AG09309 (cell line): ENCODE measurements around the gene APOBEC3G.

Source experiments
- DNase-seq: peaks from one replicate; pipeline ENCODE4 v3.0.0-alpha.2; 2010; ENCODE audit warnings: low read depth
- H3K4me3 ChIP-seq: 2 replicates; pipeline ENCODE4 v1.5.1; 2011; ENCODE audit warnings: mild to moderate bottlenecking, low read depth, low read length, moderate library complexity; ENCODE audit not compliant: control insufficient read depth
- CTCF ChIP-seq: IDR thresholded peaks from 2 replicates; pipeline ENCODE4 v1.5.1; 2011; ENCODE audit warnings: mild to moderate bottlenecking, low read depth, low read length, inconsistent platforms; ENCODE audit not compliant: insufficient read depth, control insufficient read depth; ENCODE audit errors: missing control alignments

The APOBEC3G gene

DNA sequence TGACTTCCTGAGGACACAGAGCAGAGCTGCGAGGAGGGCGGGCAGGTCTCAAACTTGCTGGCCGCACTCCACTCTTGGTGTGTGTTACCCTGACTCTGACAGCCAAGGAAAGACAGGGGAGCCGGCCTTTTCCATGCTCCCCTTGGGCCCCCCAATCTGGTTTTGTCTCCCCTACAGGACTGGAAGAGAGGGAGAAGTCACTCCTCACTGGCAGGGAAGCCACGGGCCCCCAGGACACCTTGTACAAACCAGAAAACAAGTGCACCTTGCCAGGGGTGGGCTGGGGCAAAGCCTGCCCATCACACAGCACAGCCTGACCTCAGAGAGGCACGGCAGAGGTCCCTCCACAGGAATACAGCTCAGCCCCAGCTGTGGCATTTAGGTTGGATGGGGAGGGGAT lies 55.2 kb downstream of the APOBEC3G start:
- no peak for TF ChIP-seq CTCF
- no peak overlapping the region for H3K4me3 ChIP-seq
- no peak for DNase-seq

GRCh38 chr22:39132871-39133524 lies 55.9 kb downstream of the APOBEC3G start:
- DNase-seq: no peak
- H3K4me3 ChIP-seq: no peak overlapping the region
- TF ChIP-seq CTCF: no peak

DNA sequence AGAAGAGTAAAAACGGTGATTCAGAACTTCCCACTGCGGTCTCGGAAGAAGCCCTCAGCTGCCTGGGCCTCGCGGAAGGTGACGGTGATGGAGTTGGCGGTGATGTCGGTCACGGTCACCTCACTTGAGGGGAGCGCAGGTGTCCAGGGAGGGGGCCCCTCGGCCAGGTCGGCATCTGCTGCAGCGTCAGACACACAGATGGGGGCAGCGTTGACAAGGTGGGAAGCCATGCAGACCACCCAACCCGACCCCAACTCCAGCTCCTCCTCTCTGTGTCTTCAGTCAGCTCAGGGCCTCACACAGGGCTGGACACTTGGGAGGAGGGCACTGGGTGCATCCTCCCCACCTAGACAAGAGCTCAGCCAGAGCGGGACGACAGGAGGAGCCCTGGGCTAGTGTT lies 56.8 kb downstream of the APOBEC3G start:
- no peak overlapping the region for H3K4me3 ChIP-seq
- TF ChIP-seq CTCF: no peak
- no peak for DNase-seq

GRCh38 chr22:39134366-39135091 lies 57.5 kb downstream of the APOBEC3G start:
- no peak overlapping the region for H3K4me3 ChIP-seq
- no peak for DNase-seq
- TF ChIP-seq CTCF: no peak

GRCh38 chr22:39135092-39135896 lies 58.2 kb downstream of the APOBEC3G start:
- no peak overlapping the region for H3K4me3 ChIP-seq
- TF ChIP-seq CTCF: peak; percentile 59
- DNase-seq: no peak

GRCh38 chr22:39136317-39136716 lies 59.2 kb downstream of the APOBEC3G start:
- DNase-seq: no peak
- H3K4me3 ChIP-seq: no peak overlapping the region
- TF ChIP-seq CTCF: no peak
